Measurements from ENCODE around the gene BMS1. TPM values are rescaled to one million over a fixed set of nuclear protein-coding genes. Genes with fewer than 3 reads are reported as not detected.

BMS1 gene
- total and polyA plus RNA-seq, 8 donors = 4.1 to 9.3 (median 6.9) TPM

- no peak for TF ChIP-seq CTCF (IDR thresholded peaks at IDR 0.05)
- Histone ChIP-seq H3K36me3 (no peaks in the 10 kb centered on the region), H3K4me1 (no peaks in the 10 kb centered on the region), H3K9me3 (no peaks in the 10 kb centered on the region), H3K27ac (no peak overlapping the region), H3K4me3 (no peak overlapping the region), H3K27me3 (no peaks in the 10 kb centered on the region)
- 35 to 58% methylated on average over 4 of the region's 4 CpGs for WGBS, 2 donors
- ATAC-seq = no peak
- DNase-seq = no peak
- no peak for FAIRE-seq
- intact Hi-C loops (cut with DNase I) = loop anchor here in 1 of 3 donors (10.0 kb wide), 1 partner anchor 237 kb away; no protein-coding TSS in a partner anchor
These were observed 95.0 kb downstream of the BMS1 start for GRCh38 chr10:42877496-42878030.

GRCh38 chr10:42878134-42878820, 95.7 kb downstream of the BMS1 start:
- Histone ChIP-seq H3K4me3 (no peak overlapping the region), H3K27me3 (no peaks in the 10 kb centered on the region), H3K9me3 (no peaks in the 10 kb centered on the region), H3K4me1 (no peaks in the 10 kb centered on the region), H3K36me3 (no peaks in the 10 kb centered on the region), H3K27ac (no peak overlapping the region)
- ATAC-seq = no peak
- WGBS, 2 donors = 77 to 80% methylated on average over 12 to 13 of the region's 13 CpGs
- DNase-seq = peak in 1 of 6 donors; percentile 60
- intact Hi-C loops (cut with DNase I) = loop anchor here in 1 of 3 donors (10.0 kb wide), 1 partner anchor 237 kb away; no protein-coding TSS in a partner anchor
- TF ChIP-seq CTCF (IDR thresholded peaks at IDR 0.05) = no peak
- no peak for FAIRE-seq

GRCh38 chr10:42878821-42879195, 96.2 kb downstream of the BMS1 start:
- H3K4me3 ChIP-seq = no peak overlapping the region
- H3K27ac ChIP-seq = no peak overlapping the region
- no peaks in the 10 kb centered on the region for H3K27me3 ChIP-seq
- DNase-seq = no peak
- no peak for FAIRE-seq
- TF ChIP-seq CTCF (IDR thresholded peaks at IDR 0.05) = no peak
- no peak for ATAC-seq
- intact Hi-C loops (cut with DNase I) = loop anchor here in 1 of 3 donors (10.0 kb wide), 1 partner anchor 236 kb away; no protein-coding TSS in a partner anchor
- no peaks in the 10 kb centered on the region for H3K36me3 ChIP-seq
- 41 to 49% methylated on average over 3 of the region's 3 CpGs for WGBS, 2 donors
- H3K4me1 ChIP-seq = no peaks in the 10 kb centered on the region
- H3K9me3 ChIP-seq = no peaks in the 10 kb centered on the region

- H3K9me3 ChIP-seq = no peaks in the 10 kb centered on the region
- no peak for TF ChIP-seq CTCF (IDR thresholded peaks at IDR 0.05)
- no peaks in the 10 kb centered on the region for H3K36me3 ChIP-seq
- FAIRE-seq = no peak
- H3K4me1 ChIP-seq = no peaks in the 10 kb centered on the region
- no peaks in the 10 kb centered on the region for H3K27me3 ChIP-seq
- no peak overlapping the region for H3K27ac ChIP-seq
- 58 to 61% methylated on average over 30 of the region's 30 CpGs for WGBS, 2 donors
- intact Hi-C loops (cut with DNase I) = loop anchor here in 1 of 3 donors (10.0 kb wide), 1 partner anchor 235 kb away; no protein-coding TSS in a partner anchor
- no peak for DNase-seq
- no peak for ATAC-seq
- no peak overlapping the region for H3K4me3 ChIP-seq
These were observed 97.0 kb downstream of the BMS1 start for GRCh38 chr10:42879380-42880254.

Data from pancreas (tissue), 10 donors.